ENCODE results near the gene CDC6.

GRCh38 chr17:40287494-40288369, at the start of gene CDC6:
- TF ChIP-seq, protein P1, sequence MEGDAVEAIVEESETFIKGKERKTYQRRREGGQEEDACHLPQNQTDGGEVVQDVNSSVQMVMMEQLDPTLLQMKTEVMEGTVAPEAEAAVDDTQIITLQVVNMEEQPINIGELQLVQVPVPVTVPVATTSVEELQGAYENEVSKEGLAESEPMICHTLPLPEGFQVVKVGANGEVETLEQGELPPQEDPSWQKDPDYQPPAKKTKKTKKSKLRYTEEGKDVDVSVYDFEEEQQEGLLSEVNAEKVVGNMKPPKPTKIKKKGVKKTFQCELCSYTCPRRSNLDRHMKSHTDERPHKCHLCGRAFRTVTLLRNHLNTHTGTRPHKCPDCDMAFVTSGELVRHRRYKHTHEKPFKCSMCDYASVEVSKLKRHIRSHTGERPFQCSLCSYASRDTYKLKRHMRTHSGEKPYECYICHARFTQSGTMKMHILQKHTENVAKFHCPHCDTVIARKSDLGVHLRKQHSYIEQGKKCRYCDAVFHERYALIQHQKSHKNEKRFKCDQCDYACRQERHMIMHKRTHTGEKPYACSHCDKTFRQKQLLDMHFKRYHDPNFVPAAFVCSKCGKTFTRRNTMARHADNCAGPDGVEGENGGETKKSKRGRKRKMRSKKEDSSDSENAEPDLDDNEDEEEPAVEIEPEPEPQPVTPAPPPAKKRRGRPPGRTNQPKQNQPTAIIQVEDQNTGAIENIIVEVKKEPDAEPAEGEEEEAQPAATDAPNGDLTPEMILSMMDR (IDR thresholded peaks at IDR 0.05): peak in 1 of 7 experiments; percentile 10
- TF ChIP-seq POLR2A (IDR thresholded peaks at IDR 0.05): peak in 2 of 3 donors; percentile 40 to 52
